Dermis blood vessel endothelial cell (primary cell): ENCODE results near the gene RALGPS2. TPM values are rescaled to one million over a fixed set of nuclear protein-coding genes. Genes with fewer than 3 reads are reported as not detected.
"Not testable (repeated sequence)": the region's sequence is repeated elsewhere in the genome, so short reads cannot be mapped to it uniquely, and the experiment has no call there.

ENCODE experiments used
- DNase-seq: peaks from one replicate; pipeline ENCODE4 v3.0.0; 2010
- total RNA-seq: library from RNA; depleted of rRNA; stranded (reverse); fragments of >200 nt; gene quantifications from 2 replicates; pipeline ENCODE4 v1.2.3, GENCODE V29; 2014

RALGPS2 gene
- total RNA-seq, 1 donor from 2014 or later = 38.5 TPM

DNA sequence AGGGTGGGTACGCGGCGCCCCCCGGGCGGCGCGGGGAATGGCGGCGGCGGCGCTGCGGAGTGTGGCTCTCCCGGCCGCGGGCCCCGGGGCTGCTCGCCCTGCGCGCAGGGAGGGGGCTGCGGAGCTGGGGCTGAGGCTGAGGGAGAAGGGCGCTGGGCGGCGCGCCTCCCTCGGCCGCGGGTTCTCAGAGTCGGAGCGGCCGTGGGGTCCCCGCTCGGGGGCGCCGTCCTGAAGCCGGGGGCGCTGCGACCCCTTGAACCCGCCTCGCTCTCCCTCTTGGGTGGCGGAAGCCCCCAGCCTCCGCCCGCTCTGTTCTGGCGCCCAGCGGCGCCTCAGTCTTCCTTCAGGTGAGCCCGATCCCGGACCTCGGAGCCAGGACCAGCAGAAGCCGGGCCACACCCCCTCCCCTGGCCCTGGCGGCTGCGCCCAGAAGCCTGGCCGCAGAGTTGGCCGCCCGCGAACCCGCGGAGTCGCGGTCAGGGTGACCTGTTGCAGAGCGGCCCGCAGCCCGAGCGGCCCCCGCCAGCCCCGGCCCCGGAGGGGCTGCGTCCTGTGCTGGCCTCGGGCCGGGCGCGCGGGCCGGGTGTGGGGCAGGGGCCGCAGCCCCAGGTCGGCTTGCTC is 532 bp downstream of the RALGPS2 start:
- peak; percentile 63 for DNase-seq

DNA sequence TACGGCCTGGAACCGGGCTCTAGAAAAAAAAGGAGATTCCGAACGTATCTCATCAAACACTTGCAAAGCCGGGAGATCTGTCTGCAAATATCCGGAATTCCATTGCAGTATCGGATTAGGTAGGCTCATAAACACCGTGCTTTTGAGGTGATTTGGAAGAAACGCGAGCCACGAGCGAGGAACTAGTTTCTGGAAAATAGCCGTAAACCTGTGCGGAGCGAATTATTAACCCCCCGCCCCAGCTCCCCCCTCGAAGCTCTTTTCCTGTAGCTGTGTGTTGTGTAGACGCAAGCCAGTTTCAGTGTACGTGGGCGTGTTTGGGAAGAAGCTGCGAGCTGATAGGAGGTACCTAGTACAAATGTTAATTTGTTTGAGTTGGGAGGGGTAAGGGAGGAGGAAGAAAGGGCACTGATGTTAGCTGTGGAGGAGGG is 1.1 kb downstream of the RALGPS2 start:
- peak; percentile 92 for DNase-seq

DNA sequence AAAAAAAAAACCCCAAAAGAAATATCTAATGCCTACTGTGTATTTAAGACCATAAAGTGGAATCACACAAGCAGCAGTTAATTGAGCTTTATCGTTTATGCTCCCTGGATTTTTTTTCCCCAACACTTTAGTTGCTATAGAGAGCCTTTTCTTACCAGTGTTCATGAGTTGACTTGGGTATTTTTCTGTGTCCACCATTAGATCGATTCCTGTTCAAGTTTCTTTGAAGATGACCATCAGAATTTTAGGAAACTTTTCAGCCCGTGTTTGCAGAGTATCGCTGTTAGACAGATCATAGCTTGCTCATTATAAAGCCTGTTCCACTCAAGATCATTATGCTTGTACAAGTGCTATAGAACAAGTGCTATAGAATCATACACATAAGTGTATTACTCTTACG is 1.5 kb downstream of the RALGPS2 start:
- no peak for DNase-seq

DNA sequence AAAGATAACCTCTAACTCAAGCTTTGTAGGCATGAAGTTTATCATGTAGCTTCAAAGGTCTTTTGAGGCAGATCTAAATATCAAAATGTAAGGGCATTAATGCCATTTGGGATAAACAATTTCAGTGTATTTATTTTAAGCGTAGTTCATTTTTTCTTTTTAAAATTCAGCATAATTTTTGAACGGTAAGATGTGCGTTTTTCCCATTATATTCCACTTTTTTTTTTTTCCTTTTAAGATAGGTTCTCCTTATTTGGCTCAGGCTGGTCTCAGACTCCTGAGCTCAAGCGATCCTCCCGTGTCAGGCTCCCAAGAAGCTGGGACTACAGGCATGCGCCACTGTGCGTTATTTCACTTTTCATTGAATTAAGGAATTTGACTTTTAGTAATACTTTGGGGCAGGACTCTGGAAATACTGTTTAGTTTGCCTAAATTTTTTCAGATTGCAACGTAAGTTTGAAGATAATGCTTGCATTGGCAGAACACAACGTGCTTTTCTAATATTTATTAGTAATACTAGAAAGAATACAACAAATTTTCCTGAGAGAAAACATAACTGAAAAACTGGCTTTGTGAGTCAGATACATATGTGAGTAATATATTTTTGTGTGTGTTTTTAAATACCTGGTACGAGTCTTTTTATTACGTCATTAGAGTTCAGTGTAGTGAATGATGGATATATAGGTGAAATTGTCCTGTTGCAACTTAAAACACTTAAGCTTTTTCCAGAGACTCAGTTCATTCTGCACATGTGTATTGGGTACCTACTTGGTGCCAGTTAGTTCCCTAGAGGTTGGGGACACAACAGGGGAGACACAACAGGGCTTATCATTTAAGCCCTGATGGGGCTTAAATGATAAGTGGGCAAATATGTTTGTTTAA is 2.2 kb downstream of the RALGPS2 start:
- DNase-seq = no peak

DNA sequence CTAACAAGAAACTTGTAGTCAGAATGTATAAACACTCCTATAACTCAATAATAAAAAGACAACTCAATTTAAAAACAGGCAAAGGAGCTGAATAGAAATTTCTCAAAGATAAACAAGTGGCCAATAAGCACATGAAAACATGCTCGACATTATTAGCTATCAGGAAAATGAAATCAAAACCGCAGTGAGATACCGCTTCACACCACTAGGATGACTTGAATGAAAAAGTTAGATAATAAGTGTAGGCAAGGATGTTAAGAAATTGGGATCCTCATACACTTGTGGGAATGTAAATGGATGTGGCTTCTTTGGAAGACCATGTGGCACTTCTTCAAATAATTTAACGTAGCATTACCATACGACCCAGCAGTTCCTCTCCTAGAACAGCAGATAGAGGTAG is 8.9 kb downstream of the RALGPS2 start:
- DNase-seq = no peak

DNA sequence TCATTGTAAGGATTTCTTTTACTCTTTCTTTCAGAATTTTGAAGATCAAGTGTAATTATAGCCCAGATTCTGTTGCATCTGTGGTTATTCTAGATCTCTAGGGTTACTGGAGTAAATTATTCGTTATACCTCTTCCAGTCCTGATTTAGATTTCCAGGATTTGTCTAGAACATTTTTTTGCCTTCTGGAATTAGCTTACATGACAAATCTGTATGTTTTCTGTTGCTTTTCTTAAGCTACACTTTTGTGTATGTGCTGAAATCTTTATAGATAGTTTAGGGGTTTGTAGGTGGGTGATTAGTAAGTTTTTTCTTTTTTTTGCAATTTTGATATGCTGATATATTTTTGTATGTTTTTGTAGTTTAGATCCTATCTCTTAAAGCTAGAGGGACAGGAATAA is 13.7 kb downstream of the RALGPS2 start:
- no peak for DNase-seq

DNA sequence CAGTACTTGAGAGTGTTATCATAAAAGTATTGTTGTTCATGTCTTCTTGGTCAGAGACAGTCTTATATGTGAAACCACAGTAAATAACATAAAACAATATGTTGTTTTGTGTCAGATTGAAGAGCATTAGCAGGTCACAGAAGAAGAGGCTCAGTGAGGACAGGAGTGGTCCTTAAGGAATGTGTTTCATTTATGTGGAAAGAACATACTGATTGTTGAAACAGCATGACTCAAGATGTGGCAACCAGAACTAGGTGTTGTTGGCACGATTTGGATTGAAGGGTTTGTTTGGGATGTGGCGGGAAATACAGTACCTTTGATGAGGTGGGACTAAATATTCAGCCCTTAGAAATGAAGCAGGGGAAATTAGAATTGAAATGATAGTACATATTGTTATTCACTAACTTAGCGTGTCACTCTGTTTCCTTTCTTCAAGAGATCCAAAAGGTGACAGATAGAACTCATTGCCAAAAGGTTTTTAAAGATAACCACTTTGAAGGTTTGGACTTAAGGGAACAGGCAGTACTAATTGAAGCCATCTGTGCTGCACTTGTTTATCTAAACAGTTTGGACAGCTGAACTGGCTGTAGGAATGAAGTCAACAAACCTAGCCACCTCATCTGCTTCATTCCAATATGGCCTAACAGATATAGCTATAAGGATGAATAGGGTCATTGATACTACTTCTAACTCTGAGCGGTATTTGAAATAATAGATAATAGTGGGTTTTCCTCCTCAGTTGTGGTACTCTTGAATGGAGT is 14.4 kb downstream of the RALGPS2 start:
- DNase-seq = no peak

DNA sequence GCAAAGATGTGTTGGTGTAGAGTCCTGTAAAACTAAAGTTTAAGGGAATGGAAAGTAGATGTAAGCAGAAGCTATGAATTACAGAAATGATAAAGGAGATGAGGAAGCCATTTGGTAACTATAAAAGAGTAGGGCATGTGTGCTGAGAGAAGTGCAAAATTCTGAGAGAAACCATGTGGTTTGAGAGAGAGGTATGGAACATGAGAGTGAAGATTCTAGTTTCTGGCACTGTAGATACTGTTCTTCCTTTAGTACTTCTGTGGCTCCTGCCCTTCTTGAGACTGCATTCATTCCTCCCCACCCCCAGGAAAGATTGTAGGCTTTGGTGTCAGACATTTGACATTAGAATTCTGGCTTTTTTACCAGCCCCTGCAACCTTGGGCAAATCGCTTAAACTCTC is 15.4 kb downstream of the RALGPS2 start:
- DNase-seq = no peak

DNA sequence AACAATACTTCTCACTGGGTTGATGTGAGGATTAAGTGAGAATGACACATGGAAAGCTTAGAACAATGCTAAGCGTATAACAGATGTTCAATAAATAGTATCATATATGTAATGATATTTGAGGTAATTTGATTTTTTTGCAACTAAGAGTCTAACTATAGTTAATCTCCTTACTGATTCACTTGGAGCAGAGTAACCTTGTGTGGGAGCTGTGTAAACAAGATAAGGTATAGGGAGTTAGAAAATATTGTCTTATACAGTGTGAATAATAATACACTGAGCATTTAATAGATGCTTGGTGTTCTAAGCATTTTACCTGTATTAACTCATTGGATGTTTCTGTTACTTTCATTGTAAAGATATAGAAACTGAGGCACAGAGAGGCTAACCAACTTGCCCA is 15.9 kb downstream of the RALGPS2 start:
- no peak for DNase-seq

DNA sequence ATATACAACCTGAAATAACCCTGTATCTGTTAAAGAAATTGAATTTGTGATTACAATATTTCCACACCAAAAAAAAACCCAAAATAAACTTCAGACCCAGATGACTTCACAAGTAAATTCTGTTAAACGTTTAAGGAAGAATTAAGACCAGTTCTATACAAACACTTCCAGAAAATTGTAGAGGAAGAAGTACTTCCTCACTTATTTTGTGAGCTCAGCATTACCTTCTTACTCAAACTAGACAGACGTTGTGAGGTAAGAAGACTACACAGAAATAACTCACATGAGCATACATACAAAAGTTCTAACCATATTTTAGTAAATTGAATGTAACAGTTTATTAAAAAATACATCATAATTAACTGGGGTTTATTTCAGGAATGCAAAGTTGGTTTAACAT is 18.8 kb downstream of the RALGPS2 start:
- no peak for DNase-seq

DNA sequence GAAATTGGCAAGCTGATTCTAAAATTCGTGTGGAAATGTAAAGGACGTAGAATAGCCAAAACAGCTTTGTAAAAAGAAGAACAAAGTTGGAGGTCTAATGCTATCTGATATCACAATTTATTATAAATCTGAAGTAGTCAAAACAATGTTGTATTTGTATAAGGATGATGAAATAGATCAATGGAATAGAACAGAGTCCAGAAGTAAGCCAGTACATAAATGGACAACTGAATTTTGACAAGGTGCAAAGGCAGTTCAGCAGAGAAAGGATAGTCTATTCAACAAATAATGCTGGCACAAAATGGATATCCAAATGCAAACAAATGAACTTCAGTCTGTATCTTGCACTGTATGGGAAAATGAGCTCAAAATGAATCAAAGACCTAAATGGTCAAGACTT is 20.2 kb downstream of the RALGPS2 start:
- DNase-seq = no peak

DNA sequence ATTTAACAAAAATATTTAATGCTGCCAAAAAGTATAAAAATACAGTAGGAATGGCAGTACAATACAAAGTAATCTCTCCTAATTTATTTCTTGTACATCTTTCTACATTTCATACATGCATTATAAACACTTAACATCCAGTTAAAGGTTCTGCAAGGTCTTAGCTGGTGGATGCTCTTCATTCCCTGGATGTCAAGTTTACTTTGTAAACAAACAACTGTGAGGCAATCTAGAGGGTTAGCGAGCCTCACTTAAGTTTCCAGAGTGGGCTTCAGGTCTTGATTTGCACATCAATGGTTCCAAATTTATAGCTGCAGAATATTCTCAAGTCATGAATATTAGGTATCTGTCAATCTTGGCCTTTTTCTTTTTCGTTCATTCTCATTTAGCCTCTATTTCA is 21.3 kb downstream of the RALGPS2 start:
- DNase-seq = no peak

DNA sequence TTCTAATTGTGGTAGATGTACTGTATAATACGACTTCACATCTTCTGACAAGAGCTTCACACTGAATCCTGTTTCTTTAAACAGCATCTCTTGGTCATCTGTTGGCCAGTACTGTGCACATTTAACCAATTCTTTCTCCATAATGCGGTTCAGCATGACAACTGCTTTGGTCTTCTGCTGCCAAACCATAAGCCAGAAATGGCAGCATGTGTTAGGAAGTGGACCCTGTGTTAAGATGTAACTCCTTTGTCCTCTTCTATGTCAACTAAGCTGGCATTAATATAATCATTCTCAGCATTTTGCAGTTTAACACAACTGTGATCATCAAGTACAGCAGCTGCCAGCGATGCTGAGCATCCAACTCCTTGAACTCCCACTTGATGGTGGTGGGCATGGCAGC is 22.3 kb downstream of the RALGPS2 start:
- DNase-seq = not testable (repeated sequence)

DNA sequence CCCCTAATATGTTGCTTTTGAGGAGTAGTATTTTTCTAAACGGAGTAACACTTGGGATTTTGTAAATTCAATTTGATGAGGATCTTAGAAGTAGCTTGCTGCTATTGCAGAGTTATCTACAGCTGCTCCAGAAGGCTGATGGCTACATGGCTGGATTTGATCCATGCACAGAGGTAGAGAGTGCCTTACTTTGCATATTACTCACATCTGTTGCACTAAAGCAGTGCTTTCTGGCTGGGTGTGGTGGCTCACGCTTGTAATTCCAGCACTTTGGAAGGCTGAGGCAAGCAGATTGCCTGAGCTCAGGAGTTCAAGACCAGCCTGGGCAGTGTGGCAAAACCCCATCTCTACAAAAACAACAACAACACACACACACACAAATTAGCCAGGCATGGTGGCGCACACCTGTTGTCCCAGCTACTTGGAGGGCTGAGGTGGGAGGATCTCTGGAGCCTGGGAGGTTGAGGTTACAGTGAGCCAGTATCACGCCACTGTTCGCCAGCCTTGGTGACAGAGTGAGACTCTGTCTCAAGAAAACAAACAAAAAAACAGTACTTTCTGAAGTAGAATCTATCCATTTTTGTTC is 24.6 kb downstream of the RALGPS2 start:
- DNase-seq = no peak

DNA sequence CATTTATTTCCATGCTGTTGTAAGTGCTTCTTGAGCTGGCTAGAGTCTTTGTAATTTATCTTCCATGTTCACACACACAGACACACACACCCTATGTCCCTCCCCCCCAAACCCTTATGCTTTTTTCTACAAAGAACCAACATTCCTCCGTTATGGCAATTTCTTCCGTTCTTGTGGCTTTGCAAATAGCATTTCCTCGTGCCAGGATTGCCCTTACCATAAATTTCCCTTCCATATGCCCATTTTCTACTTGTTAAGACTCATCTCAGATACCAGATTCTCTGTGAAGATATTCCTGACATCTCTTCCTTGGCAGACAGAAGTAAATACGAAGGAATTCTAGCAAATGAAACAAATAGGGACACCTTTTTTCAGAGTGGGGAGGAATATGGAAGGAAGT is 26.0 kb downstream of the RALGPS2 start:
- DNase-seq = no peak

DNA sequence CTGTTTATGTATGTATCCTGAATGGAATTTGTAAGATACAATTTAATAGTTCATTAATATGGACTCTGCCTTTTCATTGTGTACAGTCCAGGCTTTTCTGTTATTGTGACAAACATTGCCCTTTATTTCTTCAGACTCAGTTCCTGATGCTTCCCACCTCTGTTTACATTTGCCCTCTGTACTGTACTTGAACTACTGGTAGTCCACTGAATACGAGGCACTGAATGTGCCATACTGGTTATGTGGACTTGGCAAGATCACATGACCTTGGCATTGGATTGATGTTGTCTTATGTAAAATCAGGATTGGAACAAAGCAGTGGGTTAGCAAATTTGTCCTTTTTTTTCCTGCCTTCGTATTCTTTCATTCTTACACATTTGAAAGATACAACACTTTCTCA is 27.8 kb downstream of the RALGPS2 start:
- DNase-seq = no peak

DNA sequence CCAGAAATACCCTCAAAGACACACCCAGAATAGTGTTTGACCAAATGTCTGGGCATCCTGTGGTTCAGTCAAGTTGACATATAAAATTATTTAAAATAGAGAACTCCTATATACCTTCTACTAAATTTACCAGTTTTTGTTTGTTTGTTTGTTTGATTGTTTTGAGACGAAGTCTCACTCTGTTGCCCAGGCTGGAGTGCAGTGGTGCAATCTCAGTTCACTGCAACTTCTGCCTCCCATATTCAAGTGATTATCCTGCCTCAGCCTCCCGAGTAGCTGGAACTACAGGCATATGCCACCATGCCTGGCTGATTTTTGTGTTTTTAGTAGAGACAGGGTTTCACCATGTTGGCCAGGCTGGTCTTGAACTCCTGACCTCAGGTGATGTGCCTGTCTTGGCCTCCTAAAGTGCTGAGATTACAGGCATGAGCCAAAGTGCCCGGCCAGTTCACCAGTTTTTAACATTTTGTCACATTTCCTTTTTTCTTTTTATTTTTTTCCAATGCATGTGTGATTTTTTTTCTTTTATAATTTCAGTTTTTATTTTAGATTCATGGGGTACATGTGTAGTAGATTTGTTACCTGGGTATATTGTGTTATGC is 29.7 kb downstream of the RALGPS2 start:
- not testable (repeated sequence) for DNase-seq

DNA sequence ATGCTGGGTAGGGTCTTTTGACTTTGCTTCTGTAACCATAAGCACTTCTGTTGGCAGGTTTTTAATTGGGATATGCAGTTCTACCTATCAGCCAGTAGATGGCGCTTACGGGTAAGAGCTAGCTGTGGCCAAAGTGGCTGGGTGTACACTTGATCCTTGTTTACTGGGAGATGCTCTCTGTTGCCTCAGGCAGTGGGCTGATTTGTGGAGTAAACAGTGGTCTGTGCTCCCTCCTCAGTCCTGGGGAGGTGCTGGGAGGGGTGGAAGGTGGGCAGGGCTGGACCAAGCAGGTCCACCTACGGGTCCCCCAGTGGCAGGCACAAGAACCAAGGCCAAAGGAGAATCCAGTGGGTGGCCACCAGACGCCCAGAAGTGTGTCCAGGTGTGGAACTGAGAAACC is 43.4 kb downstream of the RALGPS2 start:
- DNase-seq = peak; percentile 62

DNA sequence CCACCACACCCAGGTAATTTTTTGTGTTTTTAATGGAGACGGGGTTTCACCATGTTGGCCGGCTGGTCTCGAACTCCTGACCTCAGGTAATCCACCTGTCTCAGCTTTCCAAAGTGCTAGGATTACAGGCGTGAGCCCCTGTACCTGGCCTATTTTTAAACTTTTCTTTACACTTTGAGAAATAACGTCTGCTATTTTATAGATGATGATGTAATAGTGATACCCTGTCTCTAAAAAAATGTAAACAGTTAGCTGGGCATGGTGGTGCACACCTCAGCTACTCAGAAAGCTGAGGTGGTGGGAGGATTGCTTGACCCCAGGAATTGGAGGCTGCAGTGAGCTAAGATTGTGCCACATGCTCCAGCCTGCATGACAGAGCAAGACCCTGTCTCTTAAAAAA is 47.9 kb downstream of the RALGPS2 start:
- no peak for DNase-seq

DNA sequence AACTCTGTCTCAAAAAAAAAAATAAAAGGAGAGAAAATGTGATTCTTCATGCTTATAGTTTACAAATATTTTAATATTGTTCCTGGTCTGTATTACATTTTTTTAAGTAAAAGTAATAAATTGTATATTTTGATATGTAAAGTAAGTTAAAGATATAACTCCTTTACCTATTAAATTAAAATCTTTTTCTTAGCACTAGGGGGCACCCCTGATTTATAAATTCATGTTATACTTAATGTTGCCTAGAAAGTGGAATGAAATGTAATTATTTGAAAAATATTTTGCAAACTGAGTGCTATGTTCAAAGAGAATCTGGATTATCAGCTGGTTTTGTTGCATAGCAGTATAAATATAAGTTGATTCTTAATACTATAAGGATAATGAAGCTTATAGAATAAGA is 49.2 kb downstream of the RALGPS2 start:
- peak; percentile 53 for DNase-seq

DNA sequence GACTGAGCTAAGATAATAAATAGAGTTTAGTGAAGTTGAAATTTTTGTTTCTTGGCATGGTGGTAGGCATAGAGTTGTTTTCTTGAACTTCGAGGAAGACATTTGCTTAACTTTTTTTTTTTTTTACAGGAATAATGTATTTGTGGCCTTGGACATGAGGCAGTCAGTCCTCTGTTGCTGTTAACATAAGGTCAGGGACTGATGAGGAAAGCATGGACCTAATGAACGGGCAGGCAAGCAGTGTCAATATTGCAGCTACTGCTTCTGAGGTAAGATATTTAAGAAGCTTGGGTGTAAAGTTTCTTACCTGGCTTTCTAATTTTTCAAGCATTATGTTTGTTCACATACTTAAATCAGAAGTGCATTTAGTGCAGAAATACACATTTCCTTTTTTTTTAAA is 51.5 kb downstream of the RALGPS2 start:
- no peak for DNase-seq

DNA sequence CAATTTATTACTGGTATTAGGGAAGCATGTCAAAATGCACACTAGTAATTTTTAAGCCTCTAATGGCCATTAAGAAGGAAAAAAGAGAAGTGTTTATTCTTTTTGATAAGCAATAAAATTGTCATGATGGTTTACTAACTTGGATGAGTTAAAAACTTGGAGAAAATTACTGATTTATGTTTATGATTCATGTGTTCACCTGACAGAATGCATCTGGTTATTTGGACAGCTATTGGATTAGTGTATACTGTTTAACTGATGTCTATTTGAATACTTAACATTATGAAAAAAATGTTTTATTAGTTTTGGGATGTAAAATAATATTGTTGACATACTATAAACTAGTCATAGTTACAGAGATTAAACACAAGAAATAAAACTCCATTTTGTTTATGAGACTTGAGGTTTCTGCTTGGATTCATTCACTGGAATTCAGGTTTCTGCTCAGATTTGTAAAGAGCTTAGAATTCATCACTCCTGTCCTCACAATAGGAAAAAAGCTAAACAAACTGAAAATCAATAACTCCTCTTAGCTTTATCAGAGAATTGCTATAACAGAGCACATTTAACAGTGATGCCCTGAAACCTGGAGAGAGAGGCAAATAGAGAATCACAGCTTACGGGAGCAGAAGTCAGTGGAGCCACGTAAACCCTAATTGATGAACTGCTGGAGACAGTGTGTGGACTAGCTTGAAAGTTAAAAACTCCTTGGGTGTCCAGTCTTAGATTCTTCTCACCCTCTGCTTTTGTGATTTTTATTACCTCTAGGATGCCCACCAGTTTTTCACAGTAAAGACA is 56.7 kb downstream of the RALGPS2 start:
- DNase-seq = no peak
